Activated CD8-positive, alpha-beta memory T cell treated with anti-CD3 and anti-CD28 coated beads, Interleukin-2, amount 50 U/mL, for 1 hour (primary cell): ENCODE results near the gene ZNF580.

Source experiments
- DNase-seq: peaks from one replicate; pipeline ENCODE4 v3.0.0-alpha.2; 2020; ENCODE audit errors: extremely low read depth

Gene ZNF580

GRCh38 chr19:55691561-55692481 lies 51.0 kb downstream of the ZNF580 start:
- no peak for DNase-seq

- DNase-seq = no peak
These were observed 51.9 kb downstream of the ZNF580 start for GRCh38 chr19:55692681-55693081.
